NCI-H2196 (cell line): ENCODE measurements around the gene TMEM129.
"Not testable (repeated sequence)": the region's sequence is repeated elsewhere in the genome, so short reads cannot be mapped to it uniquely, and the experiment has no call there.

Experiments
- DNase-seq: peaks from one replicate; lab custom pipeline; 2025; ENCODE audit not compliant: unreplicated experiment; lab: John Stamatoyannopoulos, UW

The TMEM129 gene

GRCh38 chr4:1671011-1671410, 50.1 kb downstream of the TMEM129 start:
- not testable (repeated sequence) for DNase-seq

DNA sequence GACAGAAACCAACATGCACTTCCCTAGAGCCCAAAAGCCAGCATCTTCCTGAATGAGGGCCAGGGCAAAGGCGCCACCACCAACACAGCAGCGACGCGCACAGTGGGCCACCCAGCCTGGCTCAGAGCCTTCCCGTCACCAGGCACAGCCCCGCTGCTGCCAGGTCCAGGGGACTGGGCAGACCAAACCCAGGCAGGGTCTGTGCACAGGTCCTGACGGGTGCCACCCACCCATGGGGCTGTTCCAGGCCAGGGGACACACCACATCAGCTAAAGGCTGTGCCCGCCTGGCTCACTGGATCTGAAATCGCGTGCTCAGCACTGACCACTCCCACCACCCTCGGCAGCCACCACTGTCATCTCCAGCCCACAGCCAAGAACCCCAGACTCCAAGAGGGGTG, 50.8 kb downstream of the TMEM129 start:
- no peak for DNase-seq

DNA sequence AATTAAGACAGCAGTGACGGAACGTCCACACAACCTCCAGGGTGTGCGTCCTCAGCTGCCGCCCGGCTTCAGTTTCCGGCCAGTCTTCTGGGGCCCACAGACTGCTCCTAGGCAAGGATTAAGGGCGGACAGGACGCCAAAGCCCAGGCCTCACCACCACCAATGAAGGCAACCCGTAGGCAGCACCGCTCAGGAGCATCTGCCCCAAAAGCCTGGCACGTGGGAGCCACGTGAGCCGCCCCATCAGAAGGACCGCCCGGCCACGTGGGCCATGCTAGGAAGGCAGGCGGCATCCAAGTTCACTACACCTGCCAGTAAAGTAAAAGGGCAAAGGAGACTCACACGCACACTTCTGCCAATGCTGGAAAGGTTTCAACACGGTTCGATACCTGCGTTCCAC, 51.3 kb downstream of the TMEM129 start:
- DNase-seq: no peak

- no peak for DNase-seq
Observed at GRCh38 chr4:1669270-1669669, 51.9 kb downstream of the TMEM129 start.

DNA sequence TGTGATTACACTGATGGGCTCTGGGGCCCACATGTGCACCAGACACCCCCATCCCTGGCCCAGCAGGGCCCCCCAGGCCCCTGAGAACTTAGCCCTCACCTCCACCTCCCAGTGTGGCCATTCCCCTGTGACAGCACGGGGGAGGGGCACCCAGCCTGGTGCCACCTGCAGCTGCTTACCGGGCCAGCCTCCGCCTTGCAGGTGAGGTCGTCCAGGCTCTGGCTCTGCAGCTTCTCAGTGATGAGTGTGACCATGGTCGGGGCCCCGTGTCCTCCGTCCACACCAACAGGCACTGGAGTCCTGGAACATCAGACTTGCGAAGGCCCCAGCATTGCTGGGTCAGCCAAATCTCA, 52.7 kb downstream of the TMEM129 start:
- DNase-seq: peak; percentile 6

- no peak for DNase-seq
Observed at GRCh38 chr4:1667273-1667672, 53.9 kb downstream of the TMEM129 start.

- no peak for DNase-seq
Observed at GRCh38 chr4:1666391-1666790, 54.7 kb downstream of the TMEM129 start.
